Fibroblast of skin of right quadriceps (primary cell): ENCODE measurements around the gene ASS1.

Experiments used
- DNase-seq: peaks from one replicate; pipeline ENCODE4 v3.0.0-alpha.2; 2013

Gene ASS1

DNA sequence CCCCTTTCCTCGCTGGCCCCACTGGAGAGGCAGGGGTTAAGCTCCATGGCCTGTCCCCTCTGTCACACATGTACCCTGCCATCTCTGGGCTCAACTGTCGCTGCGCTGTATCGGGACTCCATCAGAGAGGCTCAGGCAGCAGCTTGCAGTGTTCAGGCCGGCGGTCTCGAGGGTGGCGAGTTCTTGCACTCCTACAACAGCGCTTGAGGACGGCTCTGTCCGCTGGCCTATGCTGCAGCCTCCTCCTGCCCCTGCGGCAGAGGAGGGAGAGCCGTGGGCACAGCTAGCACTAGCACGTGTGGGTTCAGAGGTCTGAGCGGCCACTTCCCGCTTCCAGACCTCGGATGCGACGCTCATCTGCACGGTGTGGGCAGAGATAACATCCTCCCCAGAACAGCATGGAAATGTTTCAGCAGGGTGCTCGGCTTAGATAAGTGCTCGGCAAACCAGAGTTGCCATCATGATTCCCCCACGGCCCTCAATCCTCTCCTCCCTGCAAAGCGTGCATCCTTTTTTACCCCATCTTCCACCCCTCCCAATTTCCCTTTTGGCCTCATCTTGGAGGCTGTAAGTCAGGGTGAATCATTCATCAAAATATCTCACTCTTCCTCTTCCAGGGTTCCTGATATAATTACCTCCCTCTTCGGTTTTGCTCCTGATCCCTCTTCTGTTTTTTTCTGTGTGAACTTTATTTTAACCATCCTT lies 92.7 kb downstream of the ASS1 start:
- peak; percentile 21 for DNase-seq

DNA sequence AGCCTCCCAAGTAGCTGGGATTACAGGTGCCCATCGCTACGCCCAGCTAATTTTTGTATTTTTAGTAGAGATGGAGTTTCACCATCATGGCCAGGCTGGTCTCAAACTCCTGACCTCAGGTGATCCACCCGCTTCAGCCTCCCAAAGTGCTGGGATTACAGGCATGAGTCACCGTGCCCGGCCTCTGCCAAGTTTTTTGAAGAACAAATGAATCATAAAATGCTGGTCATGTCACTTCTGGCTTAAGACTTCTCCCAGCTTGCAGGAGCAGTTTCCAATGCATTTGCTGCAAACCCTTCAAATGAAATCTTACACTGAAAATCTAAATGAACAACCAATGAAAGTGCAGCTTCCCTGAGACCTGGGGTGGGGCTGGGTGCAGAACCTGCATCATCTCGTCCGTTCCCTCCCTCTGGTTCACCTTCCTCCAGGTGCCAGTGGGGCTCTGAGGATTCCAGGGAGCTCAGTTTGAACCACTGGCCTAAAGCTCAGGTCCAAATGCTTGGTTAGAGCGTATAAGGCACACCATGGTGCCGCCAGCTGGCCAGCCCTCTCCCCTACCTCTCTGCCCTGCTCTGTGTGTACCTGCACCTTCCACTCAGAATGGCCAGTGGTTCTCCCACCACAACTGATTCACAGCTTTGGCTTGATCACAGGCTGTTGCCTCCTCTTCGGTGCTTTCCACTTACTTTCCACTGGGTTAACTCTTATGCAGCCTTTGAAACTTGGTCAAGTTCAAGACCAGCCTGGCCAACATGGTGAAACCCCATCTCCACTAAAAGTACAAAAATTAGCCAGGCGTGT lies 94.9 kb downstream of the ASS1 start:
- DNase-seq, result peak; percentile 62

GRCh38 chr9:130541533-130541932 lies 96.8 kb downstream of the ASS1 start:
- no peak for DNase-seq

GRCh38 chr9:130542038-130542437 lies 97.3 kb downstream of the ASS1 start:
- no peak for DNase-seq

- no peak for DNase-seq
These were observed 97.9 kb downstream of the ASS1 start for GRCh38 chr9:130542457-130543228.

DNA sequence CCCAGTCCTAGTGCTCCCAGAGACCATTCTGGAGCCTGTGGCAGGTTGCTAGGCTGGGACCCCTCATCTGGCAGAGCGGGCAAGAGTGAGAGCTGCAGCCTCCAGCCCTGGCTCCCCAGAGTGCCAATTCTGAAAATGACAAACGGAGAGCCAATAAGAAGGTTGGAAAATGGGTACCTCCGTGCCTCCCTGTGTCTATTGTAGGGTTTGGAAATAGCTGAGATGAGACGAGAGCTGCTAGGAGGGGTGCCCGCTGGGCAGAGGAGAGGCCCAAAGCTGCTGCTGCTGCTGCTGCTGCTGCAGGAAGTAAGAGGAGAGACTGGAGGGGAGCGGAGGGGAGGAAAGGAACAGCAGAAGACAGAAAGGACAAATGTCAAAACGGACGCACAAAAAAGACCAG lies 98.6 kb downstream of the ASS1 start:
- no peak for DNase-seq

- DNase-seq, result no peak
These were observed 99.1 kb downstream of the ASS1 start for GRCh38 chr9:130543859-130544258.

- no peak for DNase-seq
These were observed 99.6 kb downstream of the ASS1 start for GRCh38 chr9:130544364-130544763.

DNA sequence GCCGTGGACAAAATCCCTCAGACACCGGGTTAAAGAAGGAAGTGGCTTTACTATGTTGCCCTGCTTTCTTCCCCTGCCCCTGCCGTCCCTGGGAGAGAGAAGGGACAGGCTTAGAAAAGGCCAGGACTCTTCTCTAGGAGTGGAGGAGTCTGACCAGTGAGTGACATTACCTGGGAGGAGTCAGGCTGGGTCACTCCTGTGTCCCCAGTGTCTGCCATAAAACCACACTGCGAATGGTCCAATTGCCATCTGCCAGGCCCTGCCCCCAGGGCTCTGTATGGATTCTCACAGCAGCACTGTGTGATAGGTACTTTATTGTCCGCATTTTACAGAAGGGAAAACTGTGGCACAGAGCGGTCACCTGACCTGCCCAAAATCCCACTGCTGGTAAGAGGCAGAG lies 103.3 kb downstream of the ASS1 start:
- DNase-seq, result no peak

- DNase-seq, result no peak
These were observed 104.5 kb downstream of the ASS1 start for GRCh38 chr9:130549093-130549735.
